ENCODE results near the gene TECPR2.

Gene TECPR2

GRCh38 chr14:102474934-102475333 is 112.2 kb downstream of the TECPR2 start:
- DNase-seq = no peak

- DNase-seq = no peak
Measured at GRCh38 chr14:102479107-102479506, 116.4 kb downstream of the TECPR2 start.

DNA sequence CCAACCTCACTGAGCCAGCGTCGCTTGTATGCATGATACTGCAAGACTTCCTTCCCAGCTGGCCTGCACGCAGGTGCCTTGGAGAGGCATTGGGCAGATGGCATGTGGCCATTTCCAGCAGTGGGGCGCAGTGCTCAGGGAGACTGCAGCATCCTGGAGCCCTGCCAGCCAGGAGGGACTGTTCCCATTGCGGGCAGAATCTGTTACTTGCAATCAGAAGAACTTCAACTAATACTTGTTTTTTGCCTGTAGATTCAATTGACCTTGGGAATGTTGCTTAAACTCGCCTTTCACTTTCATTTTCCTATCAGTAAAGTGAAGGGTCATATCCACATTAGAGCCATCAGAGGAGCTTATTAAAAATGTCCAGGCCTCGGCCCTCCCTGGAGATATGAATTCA is 117.0 kb downstream of the TECPR2 start:
- no peak for DNase-seq

DNA sequence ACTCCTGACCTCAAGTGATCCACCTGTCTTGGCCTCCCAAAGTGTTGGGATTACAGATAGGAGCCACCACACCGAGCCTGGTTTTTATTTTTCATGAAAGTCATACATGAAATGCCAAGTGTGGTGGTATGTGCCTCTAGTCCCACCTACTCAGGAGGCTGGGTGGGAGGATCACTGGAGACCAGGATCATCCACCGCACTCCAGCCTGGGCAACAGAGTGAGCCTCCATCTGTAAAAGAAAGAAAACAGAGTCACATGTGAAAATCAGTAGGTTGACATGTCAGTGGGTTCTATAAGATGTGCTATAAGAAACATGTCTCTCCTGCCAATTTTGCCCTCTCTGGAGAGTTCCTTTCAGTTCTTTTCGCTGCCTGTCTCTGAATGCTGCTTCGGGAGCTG is 118.6 kb downstream of the TECPR2 start:
- DNase-seq = no peak

DNA sequence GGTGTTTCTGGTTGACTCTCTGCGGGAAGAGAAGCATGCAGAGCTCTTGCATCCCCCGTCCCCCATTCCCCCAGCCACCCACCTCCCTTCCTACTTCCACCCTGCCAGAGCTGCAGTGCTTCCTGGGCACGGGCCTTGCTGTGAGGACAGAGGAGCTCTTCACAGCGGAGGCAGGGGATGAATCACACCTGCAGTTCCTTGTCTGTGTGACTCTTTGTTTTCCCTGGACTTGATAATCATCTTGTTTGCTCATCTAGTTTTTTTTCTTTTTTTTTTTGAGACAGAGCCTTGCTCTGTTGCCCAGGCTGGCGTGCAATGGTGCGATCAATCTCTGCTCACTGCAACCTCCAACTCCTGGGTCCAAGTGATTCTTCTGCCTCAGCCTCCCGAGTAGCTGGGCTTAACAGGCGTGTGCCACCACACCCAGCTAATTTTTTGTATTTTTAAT is 119.1 kb downstream of the TECPR2 start:
- no peak for DNase-seq

- DNase-seq = no peak
Measured at GRCh38 chr14:102484316-102484715, 121.6 kb downstream of the TECPR2 start.

DNA sequence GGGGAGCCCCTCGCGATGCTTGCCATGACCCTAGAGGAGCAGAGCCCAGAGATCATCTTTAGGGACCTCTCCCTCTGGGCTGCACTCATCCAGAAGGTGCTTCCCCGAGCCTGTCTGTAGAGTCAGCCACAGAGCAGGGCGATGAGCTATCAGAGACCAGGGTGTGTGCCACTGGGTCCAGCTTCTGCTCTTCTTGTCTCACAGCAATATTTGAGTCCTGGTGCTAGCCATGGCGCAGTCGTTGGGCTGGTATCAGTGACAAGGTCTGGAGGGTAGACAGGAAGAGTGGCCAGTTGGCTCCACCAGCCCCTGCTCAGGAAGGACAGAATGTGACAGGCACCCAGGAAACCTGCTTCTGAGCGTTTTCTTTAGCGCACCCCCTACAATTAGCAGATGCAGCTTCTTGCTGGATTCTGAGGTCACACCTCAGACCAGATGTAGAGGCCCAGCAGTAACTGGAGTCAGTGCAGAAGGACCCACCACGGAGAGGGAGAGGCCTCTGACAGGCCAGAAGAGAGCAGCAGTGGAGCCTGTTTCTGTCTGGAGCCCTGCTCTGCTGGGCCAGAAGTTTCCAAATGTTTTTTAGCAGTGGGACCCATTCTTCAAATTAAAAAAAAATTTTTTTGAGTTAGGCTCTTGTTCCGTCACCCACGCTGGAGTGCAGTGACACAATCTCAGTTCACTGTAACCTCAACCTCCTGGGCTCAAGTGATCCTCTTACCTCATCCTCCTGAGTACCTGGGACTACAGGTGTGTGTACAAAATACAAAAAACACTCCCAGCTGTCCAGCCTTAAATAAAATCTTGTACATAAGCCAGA is 123.2 kb downstream of the TECPR2 start:
- no peak for DNase-seq

GRCh38 chr14:102486513-102487203 is 123.9 kb downstream of the TECPR2 start:
- DNase-seq = no peak

GRCh38 chr14:102487204-102487577 is 124.5 kb downstream of the TECPR2 start:
- no peak for DNase-seq

- DNase-seq = no peak
Measured at GRCh38 chr14:102490456-102490855, 127.7 kb downstream of the TECPR2 start.

DNA sequence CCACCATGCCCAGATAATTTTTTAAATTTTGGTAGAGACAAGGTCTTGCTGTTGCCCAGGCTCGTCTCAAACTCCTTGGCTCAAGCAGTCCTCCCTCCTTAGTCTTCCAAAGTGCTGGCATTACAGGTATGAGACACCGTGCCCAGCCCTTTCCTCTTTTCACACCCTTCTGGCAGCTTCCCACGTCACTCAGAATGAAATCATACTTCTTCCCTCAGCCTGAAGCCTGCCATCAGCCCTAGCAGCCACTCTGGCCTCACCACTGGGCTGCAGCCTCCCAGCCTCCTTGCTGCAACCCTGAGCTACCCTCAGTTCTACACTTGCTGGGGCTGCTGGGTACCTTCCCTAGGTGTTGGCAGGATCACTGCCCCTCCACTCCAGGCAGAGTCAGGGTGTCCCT is 128.6 kb downstream of the TECPR2 start:
- DNase-seq = no peak

GRCh38 chr14:102491786-102492530 is 129.2 kb downstream of the TECPR2 start:
- no peak for DNase-seq

DNA sequence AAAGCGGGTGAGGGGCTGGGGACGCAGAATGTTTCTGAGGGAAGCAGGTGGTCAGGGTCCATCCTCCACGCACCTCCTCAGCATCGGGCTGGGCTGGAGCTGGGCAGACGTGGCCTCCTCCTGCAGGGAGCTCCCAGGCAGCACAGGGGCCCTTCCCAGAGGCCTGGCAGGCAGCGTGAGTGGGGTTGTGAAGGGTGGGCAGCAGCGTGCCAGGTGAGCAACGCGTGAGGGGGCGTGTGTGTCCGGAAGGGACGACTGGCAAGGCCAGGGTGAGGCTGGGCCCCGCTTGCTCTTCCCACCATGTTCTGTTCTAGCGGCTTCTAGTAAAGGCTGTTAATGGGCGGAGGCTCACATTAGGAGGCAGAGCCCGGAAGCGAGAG is 129.8 kb downstream of the TECPR2 start:
- no peak for DNase-seq

GRCh38 chr14:102493096-102493495 is 130.4 kb downstream of the TECPR2 start:
- DNase-seq = no peak

GRCh38 chr14:102493585-102493984 is 130.8 kb downstream of the TECPR2 start:
- no peak for DNase-seq

DNA sequence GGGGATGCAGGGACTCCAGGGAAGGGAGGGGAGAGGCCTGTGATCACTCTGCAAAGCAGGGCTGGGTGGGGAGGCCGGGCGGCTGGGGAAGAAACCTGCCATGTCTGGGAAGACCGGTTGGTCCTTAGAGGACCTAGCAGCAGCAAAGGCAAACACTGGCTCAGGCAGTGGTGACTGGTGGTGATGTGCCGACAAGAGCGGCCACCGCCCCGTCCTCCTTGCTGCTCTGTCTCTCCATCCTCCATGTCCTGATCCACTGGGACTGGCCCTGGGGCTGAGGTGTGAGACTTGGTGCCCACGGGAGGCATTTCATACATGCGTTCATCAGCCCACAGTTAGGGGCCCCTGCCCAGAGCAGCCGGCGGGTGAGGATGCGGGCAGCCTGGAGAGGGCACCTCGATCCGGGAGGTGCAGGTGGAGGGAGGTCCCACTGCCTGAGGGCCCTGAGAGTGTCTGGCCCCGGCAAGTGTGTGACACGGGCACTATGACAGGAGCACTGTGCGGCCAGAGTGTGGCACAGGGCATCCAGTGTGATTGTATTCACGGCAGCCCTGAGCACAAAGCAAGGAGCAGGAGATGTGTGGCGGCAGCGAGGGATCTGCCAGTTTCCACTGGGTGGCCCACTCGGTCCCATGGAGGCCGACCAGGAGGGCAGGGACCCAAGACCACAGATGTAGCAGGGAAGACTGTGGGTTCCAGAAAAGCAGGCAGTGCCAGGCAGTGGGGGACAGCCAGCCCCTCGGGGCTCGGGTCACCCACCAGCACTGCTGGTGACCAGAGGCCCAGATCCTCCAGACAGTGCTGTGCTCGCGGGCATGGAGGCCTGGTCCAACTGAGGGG is 133.0 kb downstream of the TECPR2 start:
- no peak for DNase-seq

DNA sequence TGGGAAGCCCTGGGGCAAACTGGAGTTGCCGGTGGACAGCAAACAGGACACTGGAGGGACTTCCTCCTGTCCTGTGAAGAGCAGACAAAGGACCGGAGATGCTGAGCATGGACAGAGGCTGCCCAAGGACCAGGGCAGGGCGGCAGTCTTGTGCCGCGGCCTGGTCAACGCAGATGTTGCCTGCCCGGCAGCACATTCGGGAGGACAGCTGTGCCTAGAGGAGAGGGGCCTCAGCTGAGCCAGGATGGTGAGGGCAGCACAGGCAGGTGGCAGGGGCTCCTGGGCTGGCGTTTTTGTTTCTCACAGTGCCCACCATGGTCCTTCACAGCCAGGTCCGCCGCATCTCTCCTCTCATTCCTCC is 133.6 kb downstream of the TECPR2 start:
- no peak for DNase-seq

DNA sequence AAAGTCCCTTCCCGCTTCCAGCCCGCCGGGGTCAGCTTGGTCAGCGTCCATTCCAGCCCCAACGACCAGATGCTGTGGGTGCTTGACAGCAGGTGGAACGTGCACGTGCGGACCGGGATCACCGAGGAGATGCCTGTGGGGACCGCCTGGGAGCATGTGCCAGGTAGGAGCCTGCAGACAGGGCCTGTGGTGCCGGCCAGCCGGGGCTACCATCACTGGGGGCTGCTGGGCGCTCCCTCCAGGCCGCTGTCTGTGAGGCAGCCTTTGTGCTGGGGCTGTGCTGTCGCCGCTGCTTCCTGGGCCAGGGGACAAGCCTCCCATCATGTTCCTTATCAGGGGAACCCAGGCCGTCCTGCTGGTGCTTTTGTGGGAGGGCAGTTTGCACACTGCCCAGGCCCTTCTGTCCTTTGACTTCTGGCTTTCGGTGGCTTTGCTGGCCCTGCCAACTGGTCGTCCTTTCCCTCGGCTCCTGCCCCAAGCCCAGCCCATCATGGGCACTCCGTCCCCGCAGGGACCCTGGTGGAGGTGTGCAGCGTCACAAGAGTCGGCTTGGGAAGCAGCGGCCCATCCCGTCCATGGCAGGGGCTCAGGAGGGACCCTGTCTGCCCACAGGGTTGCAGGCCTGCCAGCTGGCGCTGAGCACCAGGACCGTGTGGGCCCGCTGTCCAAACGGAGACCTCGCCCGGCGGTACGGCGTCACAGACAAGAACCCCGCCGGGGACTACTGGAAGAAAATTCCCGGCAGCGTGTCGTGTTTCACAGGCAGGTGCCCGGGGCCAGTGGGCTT is 134.4 kb downstream of the TECPR2 start:
- DNase-seq = no peak

DNA sequence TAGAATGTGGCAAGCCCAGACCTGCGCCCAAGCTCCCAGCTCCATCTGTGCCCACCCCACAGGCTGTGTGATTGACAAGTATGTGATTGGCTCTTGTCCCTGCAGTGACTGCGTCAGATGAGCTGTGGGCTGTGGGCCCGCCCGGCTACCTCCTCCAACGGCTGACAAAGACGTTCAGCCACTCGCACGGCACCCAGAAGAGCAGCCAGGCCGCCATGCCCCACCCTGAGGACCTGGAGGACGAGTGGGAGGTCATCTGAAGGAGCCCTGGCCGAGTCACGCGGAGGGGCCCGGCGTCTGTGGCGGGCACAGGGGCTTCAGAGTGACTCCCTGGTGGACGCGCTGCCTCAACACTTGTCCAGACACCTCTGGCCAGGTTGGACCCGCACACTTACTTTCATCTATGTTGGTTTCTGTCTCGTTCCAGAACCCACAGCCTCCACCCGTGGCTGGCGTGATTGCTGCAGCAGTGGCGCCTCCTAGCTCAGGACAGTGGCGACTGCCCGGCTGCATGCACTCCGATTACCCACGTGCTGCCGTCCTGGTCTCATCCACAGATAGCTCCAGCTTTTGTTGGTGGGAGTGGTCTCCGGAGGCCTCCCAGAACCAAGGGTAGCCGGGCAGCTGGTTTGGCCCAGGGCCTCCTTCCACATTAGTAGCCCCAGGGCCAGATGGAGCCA is 135.4 kb downstream of the TECPR2 start:
- DNase-seq = no peak

GRCh38 chr14:102498678-102499265 is 136.0 kb downstream of the TECPR2 start:
- no peak for DNase-seq
